HG03442 (cell line): ENCODE data around the gene KCTD16.

Source experiments
- ATAC-seq: cut with Tn5 transposase; IDR thresholded peaks from one replicate; pipeline ENCODE4 v1.9.1; 2021; ENCODE audit warnings: mild to moderate bottlenecking, moderate library complexity; ENCODE audit not compliant: unreplicated experiment

The KCTD16 gene

GRCh38 chr5:144170276-144171024 is at the start of gene KCTD16, which contains the start of gene YIPF5:
KCTD16 (plus strand) TSS chr5:144170873.
YIPF5 (minus strand) TSS chr5:144170659; CDS start chr5:144169955, 704 bp downstream.
- peak; percentile 100 for ATAC-seq

- no peak for ATAC-seq
These were observed 49.1 kb upstream of the KCTD16 start for GRCh38 chr5:144121577-144121976.

DNA sequence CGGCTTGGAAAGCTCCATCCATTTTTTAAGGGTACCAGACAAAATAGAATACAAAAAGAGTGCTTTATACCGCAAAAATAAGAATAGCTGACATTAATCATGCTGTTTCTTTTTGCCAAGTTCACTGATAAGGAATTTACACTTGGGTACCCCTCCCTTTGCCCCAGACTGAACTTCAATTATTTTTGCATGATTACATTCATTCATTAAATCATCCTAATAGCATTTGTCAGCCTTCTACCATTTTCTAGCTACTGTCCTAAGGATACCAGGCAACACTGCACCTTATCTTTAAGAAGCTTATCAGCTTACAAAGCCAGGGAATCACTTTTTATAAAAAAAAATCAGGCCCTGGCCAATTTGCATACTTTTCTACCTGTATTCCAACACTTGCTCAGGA is 48.6 kb upstream of the KCTD16 start:
- no peak for ATAC-seq

DNA sequence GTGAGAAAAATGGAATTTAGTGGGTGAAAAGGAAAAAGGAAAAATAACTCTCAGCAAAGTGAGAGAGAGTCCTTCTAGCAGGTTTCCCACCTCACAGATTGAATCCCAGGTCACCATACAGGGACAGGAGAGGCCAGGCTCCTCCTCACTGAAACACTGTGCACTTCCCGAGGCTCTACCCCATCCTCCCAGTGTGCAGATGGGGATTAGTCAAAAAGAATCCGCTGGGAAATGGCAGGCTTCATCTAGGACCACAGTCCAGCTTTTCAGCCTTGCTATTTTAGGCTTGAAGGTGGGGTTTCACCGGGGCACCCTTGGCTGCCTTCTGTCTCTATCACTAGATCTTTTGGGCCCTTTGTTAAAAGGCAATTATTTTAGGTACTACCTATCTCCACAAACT is 48.0 kb upstream of the KCTD16 start:
- ATAC-seq = no peak

DNA sequence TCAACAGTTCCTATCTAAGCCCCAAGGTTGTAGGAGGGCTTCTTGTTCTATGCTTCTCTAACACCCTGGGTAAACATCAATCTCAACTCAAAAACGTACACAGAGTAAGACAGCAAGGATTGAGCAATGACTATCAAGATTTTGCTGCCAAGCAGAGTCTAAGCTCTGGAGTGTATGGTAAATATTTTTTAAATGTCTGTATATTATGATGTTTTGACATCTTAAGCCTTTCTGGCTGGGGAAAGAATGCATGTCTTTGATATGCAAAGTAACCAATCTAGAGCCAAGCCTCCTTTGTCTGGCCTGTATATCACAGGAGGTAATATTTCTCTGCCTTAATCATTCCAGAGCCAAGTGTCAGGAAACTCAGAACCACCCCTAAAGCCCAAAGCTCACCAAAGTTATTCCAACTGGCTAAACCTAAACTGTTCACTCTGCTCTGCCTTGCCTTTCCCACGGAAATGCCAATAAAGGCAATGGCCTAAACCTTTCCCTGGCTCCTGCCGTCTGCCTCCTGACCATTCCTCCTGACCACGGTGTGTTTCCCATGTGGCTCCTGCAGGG is 45.4 kb upstream of the KCTD16 start:
- no peak for ATAC-seq

DNA sequence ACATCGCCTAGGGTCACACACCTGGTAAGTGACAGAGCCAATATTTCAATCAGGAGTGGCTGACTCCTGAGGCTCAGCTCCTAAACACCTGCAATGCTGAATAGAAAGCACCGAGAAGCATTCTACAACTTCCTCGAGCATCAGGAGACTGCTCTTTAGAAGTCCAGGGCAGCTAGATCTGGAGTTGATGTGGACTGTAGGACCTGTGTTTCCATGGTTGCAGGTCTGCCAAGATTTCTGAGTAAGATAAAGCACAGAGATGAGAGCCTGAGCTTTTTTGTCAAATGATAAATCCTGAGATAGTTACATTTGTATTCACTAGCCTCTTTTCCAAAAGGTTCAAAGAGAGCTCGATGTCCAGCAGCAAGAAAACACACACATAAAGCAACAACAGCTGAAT is 44.0 kb upstream of the KCTD16 start:
- ATAC-seq = no peak

DNA sequence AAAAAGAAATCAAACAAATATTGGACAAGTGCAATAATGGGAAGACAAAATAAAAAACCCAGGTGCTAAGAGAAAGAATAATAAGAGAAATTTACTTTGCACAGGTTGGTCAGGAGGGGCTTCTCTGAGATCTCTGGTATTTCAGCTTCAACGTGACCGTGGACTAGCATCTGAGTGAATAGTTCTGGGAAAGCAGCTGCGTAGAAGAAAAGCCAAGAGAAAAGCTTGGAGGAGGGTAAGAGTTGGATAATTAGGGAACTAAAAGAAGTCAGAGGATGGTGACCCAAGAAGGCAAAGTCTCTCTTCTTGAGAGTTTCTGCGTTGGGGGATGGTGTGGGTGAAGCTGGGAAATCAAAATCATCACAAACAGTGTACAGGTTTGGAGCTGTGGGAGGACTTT is 41.8 kb upstream of the KCTD16 start:
- ATAC-seq = no peak

DNA sequence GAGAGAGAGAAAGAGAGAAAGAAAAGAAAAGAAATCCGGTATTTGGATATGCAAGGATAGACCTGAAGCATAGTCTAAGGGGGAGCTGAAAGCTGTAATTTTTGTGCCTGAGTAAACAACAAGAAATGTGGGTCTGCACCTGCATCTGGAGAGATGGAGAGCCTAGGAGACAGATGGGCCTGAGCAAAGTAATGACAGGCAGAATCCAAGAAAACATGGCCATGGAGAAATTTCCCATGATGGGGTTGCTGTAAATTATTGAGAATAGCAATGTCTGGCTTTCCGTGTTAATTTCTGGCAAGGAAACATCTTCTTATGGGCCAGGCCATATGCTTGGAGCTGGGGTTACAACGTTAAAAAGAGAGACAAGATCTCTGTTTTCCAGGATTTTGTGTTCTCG is 40.4 kb upstream of the KCTD16 start:
- no peak for ATAC-seq

DNA sequence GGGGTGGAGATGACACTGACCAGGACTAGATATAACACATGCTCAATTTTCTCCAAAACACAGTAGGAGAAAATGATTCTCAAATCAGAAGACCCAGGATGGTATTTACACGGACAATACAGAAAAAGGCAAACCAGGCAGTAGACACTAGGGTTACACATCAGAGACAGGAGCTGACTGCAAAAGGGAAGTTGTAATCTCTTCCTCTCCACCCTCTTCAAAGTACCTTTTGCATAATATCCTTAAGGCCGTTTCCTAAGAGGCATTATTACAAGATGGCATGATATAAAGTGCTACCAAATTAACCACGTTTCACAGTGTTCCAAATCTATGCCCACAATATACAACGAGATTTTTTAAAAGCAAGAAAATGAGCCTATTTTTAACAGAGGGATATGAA is 39.4 kb upstream of the KCTD16 start:
- ATAC-seq = no peak

DNA sequence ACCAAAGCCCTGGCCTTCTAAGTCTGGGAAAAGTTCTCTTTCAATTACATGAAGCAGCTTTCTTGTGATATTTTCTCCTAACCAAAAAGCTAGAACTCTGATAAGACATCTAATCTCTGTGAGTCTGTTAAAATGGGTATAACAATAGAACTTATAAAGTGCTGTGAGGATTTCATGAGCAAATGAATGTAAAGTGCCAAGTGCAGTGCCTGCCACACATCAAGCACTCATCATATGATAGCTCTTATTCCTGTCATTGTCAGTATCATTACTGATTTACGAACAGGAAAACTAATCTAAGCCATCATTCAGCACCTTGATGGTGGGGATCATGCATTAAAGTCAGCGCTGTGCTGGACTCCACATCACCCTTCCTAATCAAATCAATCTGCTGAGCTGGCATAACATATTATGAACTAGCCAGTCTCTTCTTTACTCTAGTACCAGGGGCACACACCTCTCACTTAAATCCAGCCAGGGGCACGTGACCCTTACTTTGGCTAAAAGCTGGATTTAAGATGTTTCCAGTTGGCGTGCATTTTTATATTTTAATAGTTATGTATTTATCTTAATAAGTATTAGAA is 37.5 kb upstream of the KCTD16 start:
- ATAC-seq = no peak

GRCh38 chr5:144134194-144134826 is 36.4 kb upstream of the KCTD16 start:
- no peak for ATAC-seq

- ATAC-seq = no peak
These were observed 35.4 kb upstream of the KCTD16 start for GRCh38 chr5:144135113-144135762.

- ATAC-seq = no peak
These were observed 31.1 kb upstream of the KCTD16 start for GRCh38 chr5:144139586-144139985.

DNA sequence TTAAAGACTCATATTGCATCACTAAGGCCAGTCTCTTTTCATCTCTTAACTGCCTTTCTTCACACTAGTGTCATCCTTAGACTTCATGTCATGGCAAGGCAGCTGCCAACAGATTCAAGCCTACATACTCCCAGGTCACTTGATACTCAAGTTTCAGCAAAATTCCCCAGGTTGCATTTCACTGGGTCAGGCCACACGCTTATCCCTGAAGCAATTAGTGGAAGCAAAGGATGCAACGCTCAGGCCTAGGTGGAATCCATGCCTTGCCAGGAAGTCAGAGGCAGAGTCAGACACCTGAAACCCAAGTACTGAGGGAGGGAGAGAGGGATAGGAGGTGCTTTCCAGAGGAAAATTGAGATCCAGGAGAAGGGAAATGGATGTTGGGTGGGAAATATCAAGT is 29.1 kb upstream of the KCTD16 start:
- ATAC-seq = no peak

DNA sequence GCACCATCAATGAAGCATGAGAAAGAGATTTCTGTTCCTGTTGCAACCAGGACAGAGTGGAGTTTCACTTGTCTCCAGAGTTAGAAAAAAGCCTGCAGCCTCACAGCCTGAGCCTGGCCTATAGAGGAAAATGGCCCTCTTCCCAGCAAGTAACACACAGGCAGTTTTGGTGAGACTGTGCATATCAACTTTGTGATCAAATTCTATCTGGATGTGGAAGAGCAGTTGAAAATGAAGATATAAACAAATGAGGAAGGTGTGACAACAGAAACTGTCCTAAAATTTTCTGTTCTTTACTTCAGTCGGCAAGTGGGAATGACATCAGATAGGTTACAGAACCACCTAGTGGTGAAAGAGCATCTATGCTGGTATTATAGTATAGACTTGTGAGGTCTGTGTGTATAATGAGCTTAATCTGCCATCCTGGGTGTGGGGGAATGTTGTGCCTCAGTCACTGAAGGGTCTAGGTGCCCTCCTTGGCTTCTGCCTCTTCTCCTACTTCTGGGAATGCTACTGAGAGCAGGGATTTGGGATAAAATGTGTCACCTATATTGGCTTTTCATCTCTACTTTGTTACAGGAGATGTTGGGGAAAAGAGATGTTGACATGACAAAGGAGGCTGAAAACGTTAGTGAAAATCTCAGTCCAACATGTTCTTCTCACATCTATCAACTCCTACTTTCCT is 28.4 kb upstream of the KCTD16 start:
- ATAC-seq = peak; percentile 97

GRCh38 chr5:144142824-144143162 is 27.9 kb upstream of the KCTD16 start:
- no peak for ATAC-seq

DNA sequence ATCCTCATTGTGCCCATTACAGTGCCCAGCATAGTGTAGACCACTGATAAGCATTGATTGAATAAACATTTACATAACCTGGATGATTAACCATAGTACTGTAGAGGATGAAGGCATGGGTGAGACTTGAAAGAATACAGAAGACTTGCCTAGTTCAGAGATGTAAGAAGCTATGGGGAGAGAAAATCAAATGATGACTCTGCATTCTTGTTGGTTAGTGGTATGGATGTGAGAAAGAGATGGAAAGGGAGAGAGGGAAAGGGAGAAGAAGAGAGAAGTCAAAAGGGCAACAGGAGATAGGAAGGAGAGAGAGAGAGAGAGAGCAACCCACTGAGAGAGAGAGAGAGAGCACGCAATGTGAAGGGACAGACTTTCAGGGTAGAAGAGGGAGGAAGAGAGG is 27.0 kb upstream of the KCTD16 start:
- ATAC-seq = no peak

- no peak for ATAC-seq
These were observed 25.5 kb upstream of the KCTD16 start for GRCh38 chr5:144144956-144145751.

DNA sequence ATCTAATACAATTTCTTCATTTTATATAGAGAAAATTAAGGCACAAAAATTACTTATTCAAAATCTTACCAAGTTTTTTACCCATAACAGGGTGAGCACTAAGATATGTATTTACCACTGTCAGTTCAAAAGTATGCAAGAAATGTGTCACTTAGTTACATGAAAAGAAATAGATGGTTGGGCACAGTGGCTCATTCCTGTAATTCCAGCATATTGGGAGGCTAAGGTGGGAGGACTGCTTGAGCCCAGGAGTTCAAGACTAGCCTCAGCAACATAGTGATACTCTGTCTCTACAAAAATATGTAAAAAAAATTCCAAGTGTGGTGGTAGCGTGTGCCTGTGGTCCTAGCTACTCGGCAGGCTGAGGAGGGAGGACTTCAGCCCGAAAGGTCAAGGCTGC is 19.6 kb upstream of the KCTD16 start:
- ATAC-seq = no peak

GRCh38 chr5:144156767-144157171 is 13.9 kb upstream of the KCTD16 start:
- no peak for ATAC-seq
